A549 (cell line): Measurements from ENCODE around the gene MUC5B.

Source experiments
- CBX8 ChIP-seq: fragments of 200-600 bp; sonication (generic); IDR thresholded peaks from 2 replicates; pipeline ENCODE4 v1.6.1; 2016
- CHD2 ChIP-seq: fragments of 150-350 bp; IDR thresholded peaks from 2 replicates; pipeline ENCODE4 v1.6.1; 2014; ENCODE audit warnings: low read length; ENCODE audit not compliant: partially characterized antibody
- CHD4 ChIP-seq: fragments of 200-600 bp; sonication (generic); IDR thresholded peaks from 2 replicates; pipeline ENCODE4 v1.6.1; 2016; ENCODE audit warnings: antibody characterized with exemption, mild to moderate bottlenecking, borderline replicate concordance
- MYC ChIP-seq: IDR thresholded peaks from 2 replicates; pipeline ENCODE4 v1.6.1; 2012; ENCODE audit warnings: mild to moderate bottlenecking, inconsistent platforms, low read length, improper control_type of control experiment, borderline replicate concordance
- NFE2L2 ChIP-seq: fragments of 150-350 bp; conservative IDR thresholded peaks from 2 replicates; pipeline ENCODE4 v1.6.1; 2014; ENCODE audit warnings: low read length
- NR3C1 ChIP-seq: fragments of >200 bp; sonication (Bioruptor Twin); formaldehyde crosslinking; IDR thresholded peaks from 3 replicates; pipeline ENCODE4 v1.6.1; 2017
- POLR2A ChIP-seq: IDR thresholded peaks from 2 replicates; pipeline ENCODE4 v1.6.1; 2012; ENCODE audit warnings: mild to moderate bottlenecking, low read length
- RAD21 ChIP-seq, 2 experiments: fragments of >200 bp in 1 of 2; sonication (Bioruptor Twin) in 1 of 2; formaldehyde crosslinking in 1 of 2; IDR thresholded peaks in 1 of 2; conservative IDR thresholded peaks in 1 of 2; 2 replicates in 1 of 2; 3 replicates in 1 of 2; pipeline ENCODE4 v1.6.1; 2012 to 2018; ENCODE audit warnings: inconsistent platforms in 1 of 2
- RNF2 ChIP-seq: fragments of 200-600 bp; sonication (generic); IDR thresholded peaks from 2 replicates; pipeline ENCODE4 v1.6.1; 2016; ENCODE audit warnings: low read depth, mild to moderate bottlenecking, antibody characterized with exemption, moderate library complexity, borderline replicate concordance
- ZNF302 ChIP-seq: fragments of 250-450 bp; sonication (Bioruptor Pico); IDR thresholded peaks from 2 replicates; pipeline ENCODE4 v1.9.0; 2021; ENCODE audit warnings: inconsistent platforms, mild to moderate bottlenecking, moderate library complexity
- TF ChIP-seq, protein P1 (sequence below): fragments of >200 bp; sonication (Bioruptor Twin); formaldehyde crosslinking; IDR thresholded peaks from 3 replicates; pipeline ENCODE4 v1.5.1; 2016
- TF ChIP-seq, protein P2 (sequence below): IDR thresholded peaks from 2 replicates; pipeline ENCODE4 v1.6.1; 2012
- TF ChIP-seq, protein P3 (sequence below): IDR thresholded peaks from 2 replicates; pipeline ENCODE4 v1.6.1; 2012

DNA sequence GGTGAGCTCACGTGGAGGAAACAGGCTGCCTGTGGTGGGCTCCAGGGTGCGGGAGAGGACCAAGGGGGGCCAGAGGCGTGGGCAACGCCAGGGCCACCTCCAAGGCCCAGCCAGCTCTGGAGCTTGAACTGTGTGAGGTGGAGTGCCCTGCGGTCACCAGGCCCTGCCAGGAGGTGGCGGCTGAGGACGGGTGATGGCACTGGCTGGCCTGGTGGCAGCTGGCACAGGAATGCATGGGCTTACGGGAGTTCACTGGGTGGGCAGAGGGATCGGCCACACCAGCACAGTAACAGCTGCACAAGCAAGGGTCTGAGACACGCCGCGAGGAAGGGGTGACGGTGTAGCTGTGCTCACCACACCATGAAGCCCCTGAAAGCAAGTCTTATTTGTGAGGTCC, 70.8 kb downstream of the MUC5B start:
- TF ChIP-seq, protein P1, sequence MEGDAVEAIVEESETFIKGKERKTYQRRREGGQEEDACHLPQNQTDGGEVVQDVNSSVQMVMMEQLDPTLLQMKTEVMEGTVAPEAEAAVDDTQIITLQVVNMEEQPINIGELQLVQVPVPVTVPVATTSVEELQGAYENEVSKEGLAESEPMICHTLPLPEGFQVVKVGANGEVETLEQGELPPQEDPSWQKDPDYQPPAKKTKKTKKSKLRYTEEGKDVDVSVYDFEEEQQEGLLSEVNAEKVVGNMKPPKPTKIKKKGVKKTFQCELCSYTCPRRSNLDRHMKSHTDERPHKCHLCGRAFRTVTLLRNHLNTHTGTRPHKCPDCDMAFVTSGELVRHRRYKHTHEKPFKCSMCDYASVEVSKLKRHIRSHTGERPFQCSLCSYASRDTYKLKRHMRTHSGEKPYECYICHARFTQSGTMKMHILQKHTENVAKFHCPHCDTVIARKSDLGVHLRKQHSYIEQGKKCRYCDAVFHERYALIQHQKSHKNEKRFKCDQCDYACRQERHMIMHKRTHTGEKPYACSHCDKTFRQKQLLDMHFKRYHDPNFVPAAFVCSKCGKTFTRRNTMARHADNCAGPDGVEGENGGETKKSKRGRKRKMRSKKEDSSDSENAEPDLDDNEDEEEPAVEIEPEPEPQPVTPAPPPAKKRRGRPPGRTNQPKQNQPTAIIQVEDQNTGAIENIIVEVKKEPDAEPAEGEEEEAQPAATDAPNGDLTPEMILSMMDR, result peak; percentile 36
- TF ChIP-seq RAD21 (conservative IDR thresholded peaks at IDR 0.05 in 1 of 2, IDR thresholded peaks at IDR 0.05 in 1 of 2) (peak; percentile 71 to 81), CHD2 (no peak), CBX8 (no peak), NR3C1 (no peak), CHD4 (no peak), POLR2A (no peak), ZNF302 (CRISPR knock-in tag) (no peak), MYC (no peak), RNF2 (no peak), NFE2L2 (no peak)
- TF ChIP-seq, protein P2, sequence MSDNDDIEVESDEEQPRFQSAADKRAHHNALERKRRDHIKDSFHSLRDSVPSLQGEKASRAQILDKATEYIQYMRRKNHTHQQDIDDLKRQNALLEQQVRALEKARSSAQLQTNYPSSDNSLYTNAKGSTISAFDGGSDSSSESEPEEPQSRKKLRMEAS, result no peak
- TF ChIP-seq, protein P3, sequence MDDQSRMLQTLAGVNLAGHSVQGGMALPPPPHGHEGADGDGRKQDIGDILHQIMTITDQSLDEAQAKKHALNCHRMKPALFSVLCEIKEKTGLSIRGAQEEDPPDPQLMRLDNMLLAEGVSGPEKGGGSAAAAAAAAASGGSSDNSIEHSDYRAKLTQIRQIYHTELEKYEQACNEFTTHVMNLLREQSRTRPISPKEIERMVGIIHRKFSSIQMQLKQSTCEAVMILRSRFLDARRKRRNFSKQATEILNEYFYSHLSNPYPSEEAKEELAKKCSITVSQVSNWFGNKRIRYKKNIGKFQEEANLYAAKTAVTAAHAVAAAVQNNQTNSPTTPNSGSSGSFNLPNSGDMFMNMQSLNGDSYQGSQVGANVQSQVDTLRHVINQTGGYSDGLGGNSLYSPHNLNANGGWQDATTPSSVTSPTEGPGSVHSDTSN, result no peak
